ENCODE data around the gene SERPINA4. TPM values are rescaled to one million over a fixed set of nuclear protein-coding genes. Genes with fewer than 3 reads are reported as not detected.

SERPINA4 gene
- total RNA-seq, 1 experiment from 2014 or later, result not detected

GRCh38 chr14:94619297-94619696, 58.1 kb downstream of the SERPINA4 start:
- DNase-seq, result no peak
- Histone ChIP-seq H2BK20ac (ENCODE audit: low read depth, low read length, poor library complexity, severe bottlenecking) (no peak overlapping the region), H2BK5ac (ENCODE audit: insufficient read length, low read length) (no peak overlapping the region), H3K4me1 (ENCODE audit: insufficient read depth, low read length) (no peaks in the 10 kb centered on the region), H3K4me2 (ENCODE audit: insufficient read depth, insufficient read length, low read length) (no peak overlapping the region), H3K14ac (ENCODE audit: insufficient read depth, low read length) (no peak overlapping the region), H3K56ac (ENCODE audit: insufficient read length, low read depth, low read length) (no peak overlapping the region), H3K27me3 (ENCODE audit: insufficient read depth, low read length) (no peaks in the 10 kb centered on the region), H4K20me1 (ENCODE audit: control insufficient read depth, insufficient read depth, insufficient read length) (no peaks in the 10 kb centered on the region), H3K27ac (ENCODE audit: insufficient read length, low read depth, low read length) (no peak overlapping the region), H2AFZ (ENCODE audit: low read length) (no peak overlapping the region), H4K5ac (ENCODE audit: insufficient read length, low read depth, low read length) (no peak overlapping the region), H3T11ph (ENCODE audit: low read length) (no peak overlapping the region), H3K9me3 (ENCODE audit: control insufficient read depth, low read depth, low read length) (peaks cover 9% of the 10 kb centered on the region), H2AK5ac (ENCODE audit: insufficient read length, low read length) (no peak overlapping the region), H3K79me2 (ENCODE audit: insufficient read depth, low read length) (no peaks in the 10 kb centered on the region), H4K91ac (ENCODE audit: insufficient read length, low read depth, low read length) (no peak overlapping the region), H4K8ac (replicated peaks; ENCODE audit: insufficient read length, low read depth, low read length) (no peak overlapping the region), H3K79me1 (ENCODE audit: insufficient read depth, low read depth, low read length, poor library complexity, severe bottlenecking) (no peaks in the 10 kb centered on the region), H3K4ac (ENCODE audit: low read depth, low read length) (no peak overlapping the region), H3K23me2 (ENCODE audit: insufficient read length, low read depth, low read length, poor library complexity, severe bottlenecking) (no peaks in the 10 kb centered on the region), H2BK15ac (ENCODE audit: low read depth, low read length) (no peak overlapping the region), H2BK12ac (ENCODE audit: insufficient read length, low read depth, low read length) (no peak overlapping the region), H2BK120ac (ENCODE audit: low read depth, low read length, poor library complexity, severe bottlenecking) (no peak overlapping the region), H3K18ac (ENCODE audit: insufficient read length, low read depth, low read length) (no peak overlapping the region), H3K9ac (ENCODE audit: extremely low read depth, insufficient read length, low read length) (no peak overlapping the region), H3K23ac (ENCODE audit: insufficient read length, low read depth, low read length) (no peak overlapping the region)
- H3K4me3 Mint-ChIP-seq, result no peak overlapping the region
- H3K27ac Mint-ChIP-seq, result no peak overlapping the region
- no CpG with 5 or more reads among the region's 6 CpGs for WGBS (ENCODE audit: extremely low coverage, insufficient read length, low lambda C conversion rate)
- peaks cover 2 to 25% (median 14%) of the 10 kb centered on the region in 3 experiments; a peak in 6 of 7 replicates for H3K36me3 Mint-ChIP-seq (ENCODE audit: insufficient read depth in 1 of 3, low read depth in 3 of 3)
- H3K4me1 Mint-ChIP-seq, result peaks cover 5 to 7% of the 10 kb centered on the region in 2 experiments
- TF ChIP-seq CTCF (conservative IDR thresholded peaks at IDR 0.05), result no peak
- peaks cover 14% of the 10 kb centered on the region for H3K27me3 Mint-ChIP-seq (ENCODE audit: low read depth)
- peaks cover 35 to 40% of the 10 kb centered on the region in 2 experiments for H3K9me3 Mint-ChIP-seq

Other genes with a start within 250 kb of the SERPINA4 start
- gene SERPINA6, start 238.1 kb upstream of the SERPINA4 start, total RNA-seq (2021), result not detected in 2 replicates
- gene SERPINA2, start 194.7 kb upstream of the SERPINA4 start, total RNA-seq (2021), result not detected in 2 replicates
- not detected in 2 replicates for gene SERPINA1, start 172.8 kb upstream of the SERPINA4 start, total RNA-seq (2021)
- gene SERPINA11, start 108.6 kb upstream of the SERPINA4 start, total RNA-seq (2021), result not detected in 2 replicates
- gene SERPINA9, start 85.2 kb upstream of the SERPINA4 start, total RNA-seq (2021), result not detected in 2 replicates
- gene SERPINA12, start 52.0 kb upstream of the SERPINA4 start, total RNA-seq (2021), result not detected in 2 replicates
- gene SERPINA5, start 20.0 kb downstream of the SERPINA4 start, total RNA-seq (2021), result 1.1 and 1.2 TPM in 2 replicates
- not detected in 2 replicates for gene SERPINA3, start 50.9 kb downstream of the SERPINA4 start, total RNA-seq (2021)
- 0.22 TPM in 1 of 2 replicates, not detected in the other for gene GSC, start 208.7 kb downstream of the SERPINA4 start, total RNA-seq (2021)

Measured in H9 (cell line).